Transverse colon (tissue), 3 donors: Measurements from ENCODE around the gene CHST11.

Source experiments
- EP300 ChIP-seq: sonication (generic); formaldehyde crosslinking; IDR thresholded peaks from one replicate; pipeline ENCODE4 v1.6.1; 2017; ENCODE audit warnings: antibody characterized with exemption, low read depth
- TF ChIP-seq, protein P1 (sequence below), 5 experiments: fragments of 200-600 bp in 3 of 5; fragments of 450-650 bp in 2 of 5; sonication (generic) in 3 of 5; IDR thresholded peaks; 1 replicate in 2 of 5; 2 replicates in 3 of 5; pipeline ENCODE4 v1.5.1; 2016 to 2017; ENCODE audit warnings: antibody characterized with exemption in 5 of 5, inconsistent platforms in 3 of 5, mild to moderate bottlenecking in 2 of 5, moderate library complexity in 1 of 5

DNA sequence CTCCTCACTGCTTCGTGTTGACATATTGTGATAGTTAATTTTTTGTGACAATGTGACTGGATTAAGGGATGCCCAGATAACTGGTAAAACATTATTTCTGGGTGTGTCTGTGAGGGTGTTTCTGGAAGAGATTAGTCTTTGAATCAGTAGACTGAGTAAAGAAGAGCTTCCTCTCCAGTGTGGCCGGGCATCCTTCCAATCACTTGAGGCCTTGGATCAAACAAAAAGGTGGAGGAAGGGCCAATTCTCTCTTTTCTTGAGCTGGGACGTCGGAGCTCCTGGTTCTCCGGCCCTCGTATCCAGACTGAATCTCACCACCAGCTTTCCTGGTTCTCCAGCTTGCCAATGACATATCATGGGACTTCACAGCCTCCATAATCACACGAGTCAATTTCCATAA is 240.4 kb downstream of the CHST11 start:
- TF ChIP-seq, protein P1, sequence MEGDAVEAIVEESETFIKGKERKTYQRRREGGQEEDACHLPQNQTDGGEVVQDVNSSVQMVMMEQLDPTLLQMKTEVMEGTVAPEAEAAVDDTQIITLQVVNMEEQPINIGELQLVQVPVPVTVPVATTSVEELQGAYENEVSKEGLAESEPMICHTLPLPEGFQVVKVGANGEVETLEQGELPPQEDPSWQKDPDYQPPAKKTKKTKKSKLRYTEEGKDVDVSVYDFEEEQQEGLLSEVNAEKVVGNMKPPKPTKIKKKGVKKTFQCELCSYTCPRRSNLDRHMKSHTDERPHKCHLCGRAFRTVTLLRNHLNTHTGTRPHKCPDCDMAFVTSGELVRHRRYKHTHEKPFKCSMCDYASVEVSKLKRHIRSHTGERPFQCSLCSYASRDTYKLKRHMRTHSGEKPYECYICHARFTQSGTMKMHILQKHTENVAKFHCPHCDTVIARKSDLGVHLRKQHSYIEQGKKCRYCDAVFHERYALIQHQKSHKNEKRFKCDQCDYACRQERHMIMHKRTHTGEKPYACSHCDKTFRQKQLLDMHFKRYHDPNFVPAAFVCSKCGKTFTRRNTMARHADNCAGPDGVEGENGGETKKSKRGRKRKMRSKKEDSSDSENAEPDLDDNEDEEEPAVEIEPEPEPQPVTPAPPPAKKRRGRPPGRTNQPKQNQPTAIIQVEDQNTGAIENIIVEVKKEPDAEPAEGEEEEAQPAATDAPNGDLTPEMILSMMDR (IDR thresholded peaks at IDR 0.05): no peak
- TF ChIP-seq EP300: no peak
